Natural killer cell (primary cell): Measurements from ENCODE around the gene SCGB1D4. TPM values are rescaled to one million over a fixed set of nuclear protein-coding genes. Genes with fewer than 3 reads are reported as not detected.

ENCODE experiments used
- ATAC-seq, 3 donors: fragments of 150-1000 bp in 2 of 3; fragments of 200-7000 bp in 1 of 3; cut with Tn5 transposase; 1 replicate in 1 of 3; 2 replicates in 2 of 3; pipeline ENCODE4 v1.10.0; 2021; ENCODE audit warnings: mild to moderate bottlenecking in 2 of 3, moderate library complexity in 2 of 3
- DNase-seq, 2 donors: peaks; one replicate each; pipeline versions ENCODE4 v3.0.0 to v3.0.0-alpha.2; 2013 to 2021; ENCODE audit warnings: mixed read lengths in 1 of 2
- H3K27ac ChIP-seq: one replicate; pipeline ENCODE4 v1.5.1; 2013; ENCODE audit warnings: mild to moderate bottlenecking, low read length
- H3K27me3 ChIP-seq: one replicate; pipeline ENCODE4 v1.6.1; 2013; ENCODE audit warnings: low read length; ENCODE audit not compliant: control insufficient read depth, insufficient read depth
- H3K36me3 ChIP-seq: one replicate; pipeline ENCODE4 v1.6.1; 2013; ENCODE audit warnings: low read length; ENCODE audit not compliant: control insufficient read depth, insufficient read depth
- H3K4me1 ChIP-seq: one replicate; pipeline ENCODE4 v1.6.1; 2013; ENCODE audit warnings: low read length; ENCODE audit not compliant: control insufficient read depth, insufficient read depth
- H3K4me3 ChIP-seq: one replicate; pipeline ENCODE4 v1.5.1; 2013; ENCODE audit warnings: low read length
- H3K9me3 ChIP-seq: one replicate; pipeline ENCODE4 v1.6.1; 2013; ENCODE audit warnings: low read length; ENCODE audit not compliant: control insufficient read depth, insufficient read depth
- H3K27ac Mint-ChIP-seq, 2 donors: one replicate each; pipeline ENCODE4 v1.8.0; 2022; ENCODE audit warnings: mild to moderate bottlenecking in 2 of 2, mixed read lengths in 2 of 2, moderate library complexity in 1 of 2
- H3K27me3 Mint-ChIP-seq, 2 donors: one replicate each; pipeline ENCODE4 v1.8.0; 2022; ENCODE audit warnings: low read depth in 2 of 2, mixed read lengths in 2 of 2
- H3K36me3 Mint-ChIP-seq: one replicate; pipeline ENCODE4 v1.8.0; 2022; ENCODE audit warnings: mixed read lengths
- H3K4me1 Mint-ChIP-seq, 2 donors: one replicate each; pipeline ENCODE4 v1.8.0; 2022; ENCODE audit warnings: mixed read lengths in 2 of 2
- H3K4me3 Mint-ChIP-seq: one replicate; pipeline ENCODE4 v1.8.0; 2022; ENCODE audit warnings: mild to moderate bottlenecking, moderate library complexity, mixed read lengths
- H3K9me3 Mint-ChIP-seq, 2 donors: one replicate each; pipeline ENCODE4 v1.8.0; 2022; ENCODE audit warnings: mixed read lengths in 2 of 2
- WGBS: methylation state at CpG from one replicate; pipeline ENCODE4 v1.1.7; 2013; ENCODE audit warnings: missing lambda C conversion rate; ENCODE audit not compliant: insufficient coverage; 5-methylcytosine and 5-hydroxymethylcytosine counted together
- intact Hi-C: fragments of 100-400 bp; cut with micrococcal nuclease; formaldehyde crosslinking; loops from one replicate; pipeline ENCODE4 v1.14.2; 2022
- total RNA-seq, 4 donors: library from RNA; stranded (reverse); fragments of 120-200 nt in 1 of 4; gene quantifications; one replicate each; pipeline versions ENCODE4 v1.2.3 to v1.2.4, GENCODE V29; 2013 to 2022
- TF ChIP-seq, protein P1 (sequence below): fragments of 200-600 bp; IDR thresholded peaks from one replicate; pipeline ENCODE4 v1.8.0; 2022; ENCODE audit warnings: antibody characterized with exemption

The SCGB1D4 gene
- total RNA-seq, 3 donors from 2014 or later (not counting 1 experiment from before 2014, with no cell fraction given): not detected

DNA sequence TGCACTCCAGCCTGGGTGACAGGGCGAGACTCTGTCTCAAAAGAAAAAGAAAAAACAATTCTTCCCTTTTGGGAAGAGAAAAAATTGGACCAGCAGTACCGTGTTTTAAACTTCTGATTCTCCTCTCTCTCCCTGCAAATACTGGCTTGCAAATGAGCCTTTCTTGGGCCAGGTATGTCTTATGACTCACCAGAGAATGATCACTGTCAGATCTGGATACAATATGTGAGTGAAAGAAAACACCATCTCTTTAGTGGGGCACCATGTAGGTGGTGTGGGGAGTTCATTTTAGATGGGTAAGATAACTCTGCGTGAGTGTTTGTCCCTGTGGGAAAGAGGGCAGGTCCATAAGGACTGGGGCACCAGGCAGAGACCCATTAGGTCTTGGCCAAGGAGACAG is 31.3 kb downstream of the SCGB1D4 start:
- intact Hi-C loops: no loop called here
- Histone ChIP-seq H3K27ac (no peak overlapping the region), H3K4me1 (no peaks in the 10 kb centered on the region), H3K27me3 (no peaks in the 10 kb centered on the region), H3K9me3 (no peaks in the 10 kb centered on the region), H3K36me3 (no peaks in the 10 kb centered on the region), H3K4me3 (no peak overlapping the region)
- Mint-ChIP-seq H3K36me3 (no peaks in the 10 kb centered on the region), H3K27ac (no peak overlapping the region), H3K27me3 (peaks cover 12 to 24% of the 10 kb centered on the region in 2 donors), H3K4me1 (peaks cover 6 to 7% of the 10 kb centered on the region in 2 donors), H3K4me3 (no peak overlapping the region), H3K9me3 (no peaks in the 10 kb centered on the region)
- TF ChIP-seq, protein P1, sequence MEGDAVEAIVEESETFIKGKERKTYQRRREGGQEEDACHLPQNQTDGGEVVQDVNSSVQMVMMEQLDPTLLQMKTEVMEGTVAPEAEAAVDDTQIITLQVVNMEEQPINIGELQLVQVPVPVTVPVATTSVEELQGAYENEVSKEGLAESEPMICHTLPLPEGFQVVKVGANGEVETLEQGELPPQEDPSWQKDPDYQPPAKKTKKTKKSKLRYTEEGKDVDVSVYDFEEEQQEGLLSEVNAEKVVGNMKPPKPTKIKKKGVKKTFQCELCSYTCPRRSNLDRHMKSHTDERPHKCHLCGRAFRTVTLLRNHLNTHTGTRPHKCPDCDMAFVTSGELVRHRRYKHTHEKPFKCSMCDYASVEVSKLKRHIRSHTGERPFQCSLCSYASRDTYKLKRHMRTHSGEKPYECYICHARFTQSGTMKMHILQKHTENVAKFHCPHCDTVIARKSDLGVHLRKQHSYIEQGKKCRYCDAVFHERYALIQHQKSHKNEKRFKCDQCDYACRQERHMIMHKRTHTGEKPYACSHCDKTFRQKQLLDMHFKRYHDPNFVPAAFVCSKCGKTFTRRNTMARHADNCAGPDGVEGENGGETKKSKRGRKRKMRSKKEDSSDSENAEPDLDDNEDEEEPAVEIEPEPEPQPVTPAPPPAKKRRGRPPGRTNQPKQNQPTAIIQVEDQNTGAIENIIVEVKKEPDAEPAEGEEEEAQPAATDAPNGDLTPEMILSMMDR: no peak
- 73% methylated on average over 2 of the region's 3 CpGs for WGBS
- ATAC-seq (no peak), DNase-seq (no peak)

DNA sequence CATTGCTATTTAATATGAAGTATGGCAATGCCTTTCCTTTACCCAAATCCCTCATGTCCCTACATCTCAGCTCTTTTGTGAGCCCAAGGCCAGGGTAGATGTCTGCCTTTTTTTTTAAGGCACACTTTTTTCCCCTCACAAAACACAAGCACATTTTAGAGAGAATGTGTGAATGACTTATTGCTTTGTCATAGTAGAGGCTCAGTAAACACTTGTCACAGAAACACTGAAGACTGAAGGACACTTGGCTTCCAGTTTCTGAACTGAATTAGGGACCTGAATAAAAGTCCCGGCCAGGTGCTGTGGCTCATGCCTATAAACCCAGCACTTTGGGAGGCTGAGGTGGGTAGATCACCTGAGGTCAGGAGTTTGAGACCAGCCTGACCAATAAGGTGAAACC is 31.8 kb downstream of the SCGB1D4 start:
- no peak overlapping the region for H3K4me3 ChIP-seq
- H3K4me1 ChIP-seq: no peaks in the 10 kb centered on the region
- intact Hi-C loops: no loop called here
- Mint-ChIP-seq H3K36me3 (no peaks in the 10 kb centered on the region), H3K9me3 (no peaks in the 10 kb centered on the region), H3K27me3 (peaks cover 12 to 25% of the 10 kb centered on the region in 2 donors), H3K27ac (no peak overlapping the region), H3K4me3 (no peak overlapping the region), H3K4me1 (peaks cover 6 to 7% of the 10 kb centered on the region in 2 donors)
- DNase-seq (no peak), ATAC-seq (no peak)
- no peaks in the 10 kb centered on the region for H3K9me3 ChIP-seq
- H3K27me3 ChIP-seq: no peaks in the 10 kb centered on the region
- 80% methylated on average over 1 of the region's 1 CpG for WGBS
- H3K36me3 ChIP-seq: no peaks in the 10 kb centered on the region
- TF ChIP-seq, protein P1: no peak
- H3K27ac ChIP-seq: no peak overlapping the region

DNA sequence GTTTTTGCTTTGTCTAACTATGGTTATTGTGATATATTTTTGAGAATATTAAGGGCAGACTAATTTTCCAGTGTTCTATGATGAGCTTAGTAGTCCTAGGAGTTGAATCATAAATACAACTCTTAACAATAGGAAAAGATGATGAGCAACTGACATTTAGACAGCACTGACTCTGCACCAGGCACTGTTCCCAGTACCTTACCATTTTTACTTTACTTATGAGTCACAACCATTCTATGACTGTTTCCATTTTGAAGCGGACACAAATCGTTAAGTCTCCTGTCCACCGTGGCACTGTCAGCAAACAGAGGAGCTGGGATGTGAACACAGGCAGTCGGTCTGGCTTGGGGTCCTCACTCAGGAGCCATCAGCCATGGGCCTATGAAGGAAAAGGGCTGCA is 32.3 kb downstream of the SCGB1D4 start:
- Mint-ChIP-seq H3K27ac (no peak overlapping the region), H3K9me3 (no peaks in the 10 kb centered on the region), H3K27me3 (peaks cover 12 to 25% of the 10 kb centered on the region in 2 donors), H3K36me3 (no peaks in the 10 kb centered on the region), H3K4me1 (peaks cover 6 to 7% of the 10 kb centered on the region in 2 donors), H3K4me3 (no peak overlapping the region)
- no peak overlapping the region for H3K27ac ChIP-seq
- TF ChIP-seq, protein P1: no peak
- no peaks in the 10 kb centered on the region for H3K4me1 ChIP-seq
- no peaks in the 10 kb centered on the region for H3K9me3 ChIP-seq
- H3K4me3 ChIP-seq: no peak overlapping the region
- H3K27me3 ChIP-seq: no peaks in the 10 kb centered on the region
- DNase-seq: no peak
- no peak for ATAC-seq
- intact Hi-C loops: no loop called here
- no peaks in the 10 kb centered on the region for H3K36me3 ChIP-seq
- 73% methylated on average over 4 of the region's 4 CpGs for WGBS

DNA sequence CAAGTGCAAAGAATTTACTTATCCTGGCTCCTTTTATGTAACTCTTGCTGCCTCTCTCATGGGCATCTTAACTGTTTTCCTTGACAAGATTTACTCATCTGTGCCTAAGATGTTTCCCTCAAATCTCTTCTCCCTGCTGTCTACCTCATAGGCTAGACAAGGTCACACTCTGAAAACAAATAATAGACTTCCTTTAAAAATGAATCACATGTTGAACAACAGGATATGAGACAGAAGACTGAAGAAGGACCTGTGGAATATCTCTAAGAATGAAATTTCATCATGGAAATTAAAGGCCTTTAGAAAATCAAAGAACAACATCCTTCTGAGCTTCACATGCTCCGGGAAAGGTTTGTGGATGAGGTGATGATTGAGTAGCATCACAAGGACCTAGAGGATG is 34.9 kb downstream of the SCGB1D4 start:
- Histone ChIP-seq H3K27ac (no peak overlapping the region), H3K27me3 (no peaks in the 10 kb centered on the region), H3K4me3 (no peak overlapping the region), H3K36me3 (no peaks in the 10 kb centered on the region), H3K9me3 (no peaks in the 10 kb centered on the region), H3K4me1 (no peaks in the 10 kb centered on the region)
- TF ChIP-seq, protein P1: no peak
- Mint-ChIP-seq H3K27me3 (peaks cover 8 to 27% of the 10 kb centered on the region in 2 donors), H3K27ac (no peak overlapping the region), H3K4me3 (no peak overlapping the region), H3K9me3 (no peaks in the 10 kb centered on the region), H3K36me3 (no peaks in the 10 kb centered on the region), H3K4me1 (peaks cover 6 to 7% of the 10 kb centered on the region in 2 donors)
- DNase-seq (no peak), ATAC-seq (no peak)
- 92% methylated on average over 1 of the region's 1 CpG for WGBS
- intact Hi-C loops: no loop called here
